Duodenal mucosa (tissue), 2 donors: ENCODE results near the gene CLDN15.
A peak's percentile ranks its signal among the peaks of the same experiment; 100 is the strongest.

ENCODE experiments used
- H3K27ac ChIP-seq: one replicate; pipeline ENCODE4 v1.7.0; 2013; ENCODE audit warnings: low read depth, low read length
- H3K27me3 ChIP-seq, 2 donors: one replicate each; pipeline ENCODE4 v1.7.0; 2013; ENCODE audit warnings: low read length in 2 of 2, control low read depth in 1 of 2; ENCODE audit not compliant: insufficient read depth in 2 of 2, control insufficient read depth in 1 of 2
- H3K36me3 ChIP-seq, 2 donors: one replicate each; pipeline ENCODE4 v1.7.0; 2013; ENCODE audit warnings: low read length in 2 of 2, control low read depth in 1 of 2; ENCODE audit not compliant: insufficient read depth in 2 of 2, control insufficient read depth in 1 of 2
- H3K4me1 ChIP-seq, 2 donors: one replicate each; pipeline ENCODE4 v1.7.0; 2013; ENCODE audit warnings: low read length in 2 of 2, control low read depth in 1 of 2; ENCODE audit not compliant: insufficient read depth in 2 of 2, control insufficient read depth in 1 of 2
- H3K4me3 ChIP-seq, 2 donors: one replicate each; pipeline ENCODE4 v1.7.0; 2013; ENCODE audit warnings: low read length in 2 of 2, low read depth in 1 of 2
- H3K9ac ChIP-seq, 2 donors: one replicate each; pipeline ENCODE4 v1.7.0; 2013; ENCODE audit warnings: low read length in 2 of 2, low read depth in 1 of 2
- H3K9me3 ChIP-seq, 2 donors: one replicate each; pipeline ENCODE4 v1.7.0; 2013; ENCODE audit warnings: low read length in 2 of 2, control low read depth in 1 of 2; ENCODE audit not compliant: control insufficient read depth in 1 of 2

Gene CLDN15

GRCh38 chr7:101244375-101245146, 7.0 kb upstream of the CLDN15 start, which contains the start of gene FIS1:
FIS1 (minus strand) TSS chr7:101245081; CDS start chr7:101245004, 77 bp downstream.
- no peaks in the 10 kb centered on the region for H3K27me3 ChIP-seq
- H3K36me3 ChIP-seq = peaks cover 0 to 17% of the 10 kb centered on the region in 2 donors
- H3K27ac ChIP-seq = peak within 1 kb of the TSS; percentile 99
- H3K9me3 ChIP-seq = no peaks in the 10 kb centered on the region
- peaks cover 23 to 25% of the 10 kb centered on the region in 2 donors for H3K4me1 ChIP-seq
- peak within 1 kb of the TSS; percentile 87 to 97 for H3K4me3 ChIP-seq
- peak within 1 kb of the TSS; percentile 88 to 94 for H3K9ac ChIP-seq

GRCh38 chr7:101243646-101244374, 6.2 kb upstream of the CLDN15 start:
- Histone ChIP-seq H3K9me3 (no peaks in the 10 kb centered on the region), H3K4me1 (peaks cover 23 to 25% of the 10 kb centered on the region in 2 donors), H3K9ac (peak overlapping the region; percentile 88 to 94), H3K36me3 (peaks cover 0 to 16% of the 10 kb centered on the region in 2 donors), H3K27ac (peak overlapping the region; percentile 99), H3K4me3 (peak overlapping the region; percentile 87 to 97), H3K27me3 (no peaks in the 10 kb centered on the region)

DNA sequence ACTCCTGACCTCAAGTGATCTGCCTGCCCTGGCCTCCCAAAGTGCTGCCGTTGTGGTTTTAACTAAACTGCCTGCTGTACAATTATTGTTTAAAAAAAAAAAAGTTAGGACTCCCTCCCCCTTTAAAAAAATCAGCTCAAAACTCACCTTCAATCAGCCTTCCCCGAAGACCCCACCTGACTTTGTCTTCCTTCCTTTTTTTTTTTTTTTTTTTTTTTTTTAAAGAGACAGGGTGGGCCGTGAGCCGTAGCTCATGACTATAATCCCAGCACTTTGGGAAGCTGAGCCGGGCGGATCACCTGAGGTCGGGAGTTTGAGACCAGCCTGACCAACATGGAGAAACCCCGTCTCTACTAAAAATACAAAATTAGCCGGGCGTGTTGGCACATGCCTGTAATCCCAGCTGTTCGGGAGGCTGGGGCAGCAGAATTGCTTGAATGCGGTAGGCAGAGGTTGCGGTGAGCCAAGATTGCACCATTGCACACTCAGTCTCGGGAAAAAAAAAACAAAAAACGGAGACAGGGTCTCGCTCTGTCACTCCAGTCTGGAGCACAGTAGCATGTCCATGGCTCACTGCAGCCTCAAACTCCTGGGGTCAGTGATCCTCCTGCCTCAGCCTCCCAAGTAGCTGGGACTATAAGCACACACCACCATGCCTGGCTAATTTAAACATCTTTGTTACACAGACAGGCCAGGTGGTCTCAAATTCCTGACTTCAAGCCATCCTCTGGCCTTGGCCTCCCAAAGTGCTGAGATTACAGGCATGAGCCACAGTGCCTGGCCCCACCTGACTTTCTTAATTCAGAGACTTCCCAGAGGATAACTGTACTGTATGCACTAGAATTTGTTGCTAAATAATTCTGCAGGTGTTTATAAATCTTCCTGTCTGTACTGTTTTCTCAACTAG, 4.1 kb upstream of the CLDN15 start:
- Histone ChIP-seq H3K4me3 (no peak overlapping the region), H3K9ac (peak overlapping the region in 1 of 2 donors; percentile 99), H3K9me3 (no peaks in the 10 kb centered on the region), H3K27ac (peak overlapping the region; percentile 98), H3K36me3 (peaks cover 5 to 13% of the 10 kb centered on the region in 2 donors), H3K27me3 (no peaks in the 10 kb centered on the region), H3K4me1 (peaks cover 25 to 27% of the 10 kb centered on the region in 2 donors)

GRCh38 chr7:101241015-101241363, 3.4 kb upstream of the CLDN15 start:
- Histone ChIP-seq H3K4me1 (peaks cover 25 to 27% of the 10 kb centered on the region in 2 donors), H3K9me3 (no peaks in the 10 kb centered on the region), H3K4me3 (peak overlapping the region; percentile 70 to 71), H3K27me3 (no peaks in the 10 kb centered on the region), H3K36me3 (peaks cover 10 to 14% of the 10 kb centered on the region in 2 donors), H3K9ac (peak overlapping the region; percentile 97 to 99), H3K27ac (peak overlapping the region; percentile 98)

GRCh38 chr7:101240226-101241014, 2.8 kb upstream of the CLDN15 start:
- Histone ChIP-seq H3K4me1 (peaks cover 23 to 27% of the 10 kb centered on the region in 2 donors), H3K9ac (peak overlapping the region; percentile 97 to 99), H3K36me3 (peaks cover 10 to 19% of the 10 kb centered on the region in 2 donors), H3K4me3 (peak overlapping the region; percentile 72 to 79), H3K27ac (peak overlapping the region; percentile 98), H3K9me3 (no peaks in the 10 kb centered on the region), H3K27me3 (no peaks in the 10 kb centered on the region)

GRCh38 chr7:101239951-101240220, 2.3 kb upstream of the CLDN15 start:
- Histone ChIP-seq H3K4me1 (peaks cover 22 to 27% of the 10 kb centered on the region in 2 donors), H3K27ac (peak overlapping the region; percentile 92), H3K27me3 (no peaks in the 10 kb centered on the region), H3K9ac (peak overlapping the region; percentile 94 to 99), H3K4me3 (peak overlapping the region; percentile 72 to 79), H3K9me3 (no peaks in the 10 kb centered on the region), H3K36me3 (peaks cover 10 to 19% of the 10 kb centered on the region in 2 donors)

GRCh38 chr7:101239191-101239950, 1.8 kb upstream of the CLDN15 start:
- Histone ChIP-seq H3K4me3 (peak overlapping the region; percentile 72 to 79), H3K27me3 (no peaks in the 10 kb centered on the region), H3K4me1 (peaks cover 22 to 27% of the 10 kb centered on the region in 2 donors), H3K9ac (peak overlapping the region; percentile 94 to 99), H3K27ac (peak overlapping the region; percentile 92), H3K9me3 (no peaks in the 10 kb centered on the region), H3K36me3 (peaks cover 10 to 19% of the 10 kb centered on the region in 2 donors)

GRCh38 chr7:101238226-101239182, 902 bp upstream of the CLDN15 start:
- Histone ChIP-seq H3K27me3 (no peaks in the 10 kb centered on the region), H3K4me3 (peak overlapping the region; percentile 72 to 79), H3K36me3 (peaks cover 10 to 19% of the 10 kb centered on the region in 2 donors), H3K9me3 (no peaks in the 10 kb centered on the region), H3K9ac (peak overlapping the region; percentile 94 to 99), H3K4me1 (peaks cover 16 to 22% of the 10 kb centered on the region in 2 donors), H3K27ac (peak overlapping the region; percentile 92)
